ENCODE results near the gene DDAH1.
A peak's percentile ranks its signal among the peaks of the same experiment; 100 is the strongest.

The DDAH1 gene

DNA sequence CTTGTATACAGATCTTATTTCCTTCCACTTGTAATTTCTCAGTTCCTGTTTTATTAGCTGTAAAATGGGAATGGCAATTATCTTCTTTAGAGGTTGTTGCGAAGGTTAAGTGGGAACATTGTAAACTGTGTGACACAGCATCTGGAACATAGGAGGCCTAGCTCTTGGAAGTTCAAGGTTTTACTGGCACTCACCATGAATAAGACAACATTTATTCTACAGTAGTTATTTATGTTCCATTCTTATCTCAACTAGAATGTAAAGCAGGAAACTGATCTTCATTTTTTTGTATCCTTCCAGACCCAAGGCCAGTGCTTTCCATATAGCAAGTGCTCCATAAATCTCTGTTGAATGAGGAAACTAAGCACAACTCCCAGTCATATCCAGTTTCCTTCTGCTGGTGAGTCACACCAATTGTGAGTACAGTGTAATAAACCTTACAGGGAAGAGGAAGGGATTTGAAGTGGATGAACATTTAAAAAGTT is 189.9 kb downstream of the DDAH1 start:
- peak overlapping the region; percentile 83 for H3K4me3 ChIP-seq
- no peak for DNase-seq (ENCODE audit: low spot score)
- TF ChIP-seq, protein P1, sequence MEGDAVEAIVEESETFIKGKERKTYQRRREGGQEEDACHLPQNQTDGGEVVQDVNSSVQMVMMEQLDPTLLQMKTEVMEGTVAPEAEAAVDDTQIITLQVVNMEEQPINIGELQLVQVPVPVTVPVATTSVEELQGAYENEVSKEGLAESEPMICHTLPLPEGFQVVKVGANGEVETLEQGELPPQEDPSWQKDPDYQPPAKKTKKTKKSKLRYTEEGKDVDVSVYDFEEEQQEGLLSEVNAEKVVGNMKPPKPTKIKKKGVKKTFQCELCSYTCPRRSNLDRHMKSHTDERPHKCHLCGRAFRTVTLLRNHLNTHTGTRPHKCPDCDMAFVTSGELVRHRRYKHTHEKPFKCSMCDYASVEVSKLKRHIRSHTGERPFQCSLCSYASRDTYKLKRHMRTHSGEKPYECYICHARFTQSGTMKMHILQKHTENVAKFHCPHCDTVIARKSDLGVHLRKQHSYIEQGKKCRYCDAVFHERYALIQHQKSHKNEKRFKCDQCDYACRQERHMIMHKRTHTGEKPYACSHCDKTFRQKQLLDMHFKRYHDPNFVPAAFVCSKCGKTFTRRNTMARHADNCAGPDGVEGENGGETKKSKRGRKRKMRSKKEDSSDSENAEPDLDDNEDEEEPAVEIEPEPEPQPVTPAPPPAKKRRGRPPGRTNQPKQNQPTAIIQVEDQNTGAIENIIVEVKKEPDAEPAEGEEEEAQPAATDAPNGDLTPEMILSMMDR (IDR thresholded peaks at IDR 0.05), result no peak
- H3K27ac ChIP-seq, result peak overlapping the region in 1 of 2 donors; percentile 93

GRCh38 chr1:85273397-85273796 is 191.6 kb downstream of the DDAH1 start:
- Histone ChIP-seq H3K4me3 (no peak overlapping the region), H3K27ac (no peak overlapping the region)
- no peak for DNase-seq (ENCODE audit: low spot score)
- TF ChIP-seq, protein P1 (IDR thresholded peaks at IDR 0.05), result no peak

- DNase-seq (ENCODE audit: low spot score), result no peak
- TF ChIP-seq, protein P1 (IDR thresholded peaks at IDR 0.05), result no peak
- no peak overlapping the region for H3K27ac ChIP-seq
- no peak overlapping the region for H3K4me3 ChIP-seq
These were observed 196.0 kb downstream of the DDAH1 start for GRCh38 chr1:85268801-85269585.
